ENCODE results near the gene FLNB.

DNA sequence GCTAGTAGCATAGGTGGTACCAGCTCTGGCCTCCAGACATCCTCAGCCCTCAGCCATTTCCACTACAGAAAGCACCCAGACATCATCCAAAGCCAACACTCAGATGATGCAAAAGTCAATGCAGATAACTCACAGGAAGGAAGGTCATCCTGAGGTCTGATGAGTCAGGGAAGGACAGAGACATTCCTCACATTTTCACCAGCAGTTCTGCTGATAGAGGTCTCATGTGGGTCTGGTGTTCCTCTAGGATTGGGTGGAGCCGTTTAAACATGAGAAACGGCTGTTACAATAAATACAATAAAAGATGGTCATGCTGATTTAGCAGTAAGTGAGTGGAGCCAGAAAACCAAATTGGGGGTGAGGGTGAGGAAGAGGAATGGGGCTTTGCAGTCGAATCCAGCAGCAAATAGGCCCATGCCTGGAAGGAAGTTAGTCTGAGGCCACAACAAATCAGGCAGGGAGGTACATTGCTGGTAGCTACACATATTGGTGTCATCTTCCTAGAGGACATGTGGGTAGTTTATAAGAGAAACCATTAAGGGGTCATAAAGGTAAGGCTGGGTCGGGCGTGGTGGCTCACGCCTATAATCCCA lies 33.3 kb upstream of the FLNB start:
- TF ChIP-seq CTCF (IDR thresholded peaks at IDR 0.05): no peak
- no peak for TF ChIP-seq REST (IDR thresholded peaks at IDR 0.05; ENCODE audit: insufficient read depth in 1 of 2, low read depth in 2 of 2, low read length in 1 of 2)
- no peak for TF ChIP-seq SIN3A (IDR thresholded peaks at IDR 0.05; ENCODE audit: borderline replicate concordance, insufficient read depth, low read depth, low read length)

Measured in Panc1 (cell line).